Measurements from ENCODE around the gene DCTN1.

The DCTN1 gene

DNA sequence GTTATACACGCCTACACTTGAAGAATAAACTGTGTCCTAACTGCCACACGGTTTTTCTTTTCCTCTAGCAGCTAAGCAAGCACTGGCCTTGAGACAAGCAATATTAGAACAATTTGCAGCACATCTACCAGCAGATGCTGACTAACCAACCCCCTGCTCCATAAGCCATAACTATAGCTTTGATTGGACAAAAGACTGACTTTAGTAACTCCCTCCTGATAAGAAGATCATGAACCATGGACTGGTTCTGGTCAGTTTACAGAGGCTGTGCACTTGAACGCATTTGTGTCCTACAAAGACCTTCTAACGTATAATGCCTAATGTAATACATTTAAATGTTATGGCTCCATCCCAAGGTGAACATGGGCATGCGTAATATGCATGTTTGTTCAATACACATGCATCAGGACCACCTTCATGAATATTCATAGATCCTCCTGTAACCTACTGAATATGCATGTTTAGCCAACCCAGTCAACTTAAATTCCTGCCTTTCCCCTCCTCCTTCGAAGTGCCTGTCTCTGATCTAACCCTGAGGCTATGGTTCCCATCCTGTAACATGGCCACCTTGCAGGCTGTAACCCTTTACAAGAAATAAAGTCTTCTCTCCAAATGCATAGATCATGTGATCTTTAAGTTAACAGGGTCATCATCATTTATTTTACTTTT lies 63.4 kb downstream of the DCTN1 start:
- no peak for DNase-seq

DNA sequence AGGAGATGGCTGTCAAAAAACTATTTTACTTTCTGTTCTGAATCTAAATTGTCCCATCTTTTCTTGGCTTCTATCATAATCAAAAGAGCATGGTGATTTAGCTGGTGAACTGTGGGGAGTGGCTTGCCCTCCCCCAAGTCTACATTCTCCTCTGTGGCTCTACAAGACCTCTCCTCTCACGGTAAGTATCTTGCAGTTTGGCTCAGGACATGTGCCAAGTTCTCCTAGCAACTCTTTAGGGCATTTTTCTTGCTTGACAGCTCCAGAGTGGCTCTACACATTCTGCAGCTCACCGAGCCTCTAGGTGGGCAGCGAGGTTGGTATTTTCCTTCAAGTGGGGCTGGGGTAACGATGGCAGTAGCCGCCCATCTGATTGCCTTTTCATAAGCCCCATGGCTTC lies 66.0 kb downstream of the DCTN1 start:
- DNase-seq = no peak

DNA sequence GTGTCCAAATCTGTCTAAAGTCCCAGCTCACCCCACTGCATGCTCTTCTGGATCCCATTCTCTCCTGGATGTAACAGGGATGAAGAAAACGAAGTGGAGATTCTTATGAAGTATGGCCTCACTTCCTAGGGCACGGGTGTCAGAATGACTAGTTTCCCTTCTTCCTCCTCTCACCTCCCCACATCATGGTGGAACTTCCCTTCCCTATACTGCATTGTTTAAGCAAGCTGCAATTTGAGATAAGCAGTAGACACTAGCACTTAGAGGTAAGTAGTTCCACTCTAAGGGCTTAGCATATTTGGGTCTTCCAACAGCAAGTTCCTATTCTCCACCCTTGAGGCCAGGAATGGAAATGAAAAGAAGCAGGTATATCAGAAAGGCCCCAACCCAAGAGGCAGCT lies 66.6 kb downstream of the DCTN1 start:
- DNase-seq = no peak

DNA sequence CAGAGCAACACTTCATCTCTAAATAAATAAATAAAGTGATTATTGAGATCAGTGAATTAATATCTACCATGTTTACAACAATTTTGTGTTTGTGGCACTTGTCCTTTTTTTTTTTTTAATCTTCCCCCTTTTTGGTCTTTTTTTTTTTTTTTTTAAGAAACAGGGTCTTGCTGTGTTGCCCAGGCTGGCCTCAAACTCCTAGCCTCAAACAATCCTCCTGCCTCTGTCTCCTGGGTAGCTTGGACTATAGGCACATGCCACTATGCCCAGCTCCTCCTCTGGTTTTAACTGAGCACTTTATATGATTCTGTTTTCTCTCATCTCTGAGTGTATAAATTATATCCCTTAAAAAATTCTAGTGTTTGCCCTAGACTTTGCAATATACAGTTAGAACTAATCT lies 67.2 kb downstream of the DCTN1 start:
- DNase-seq = no peak
